ENCODE data around the gene KCNMB1.

KCNMB1 gene

GRCh38 chr5:170414786-170415185 lies 25.6 kb upstream of the KCNMB1 start:
- no peak for DNase-seq (ENCODE audit: low read depth in 2 of 2)

GRCh38 chr5:170413897-170414296 lies 24.7 kb upstream of the KCNMB1 start:
- no peak for DNase-seq (ENCODE audit: low read depth in 2 of 2)

- DNase-seq (ENCODE audit: low read depth in 2 of 2), result no peak
Observed at GRCh38 chr5:170411100-170411499, 21.9 kb upstream of the KCNMB1 start.

GRCh38 chr5:170410401-170410800 lies 21.2 kb upstream of the KCNMB1 start:
- DNase-seq (ENCODE audit: low read depth in 2 of 2), result no peak

- DNase-seq (ENCODE audit: low read depth in 2 of 2), result no peak
Observed at GRCh38 chr5:170408877-170409660, 19.9 kb upstream of the KCNMB1 start.

- DNase-seq (ENCODE audit: low read depth in 2 of 2), result no peak
Observed at GRCh38 chr5:170408226-170408625, 19.1 kb upstream of the KCNMB1 start.

- DNase-seq (ENCODE audit: low read depth in 2 of 2), result no peak
Observed at GRCh38 chr5:170407062-170407461, 17.9 kb upstream of the KCNMB1 start.

- no peak for DNase-seq (ENCODE audit: low read depth in 2 of 2)
Observed at GRCh38 chr5:170405817-170406216, 16.6 kb upstream of the KCNMB1 start.

- DNase-seq (ENCODE audit: low read depth in 2 of 2), result no peak
Observed at GRCh38 chr5:170404398-170404797, 15.2 kb upstream of the KCNMB1 start.

GRCh38 chr5:170403675-170404074 lies 14.5 kb upstream of the KCNMB1 start:
- no peak for DNase-seq (ENCODE audit: low read depth in 2 of 2)

- DNase-seq (ENCODE audit: low read depth in 2 of 2), result no peak
Observed at GRCh38 chr5:170402508-170402907, 13.3 kb upstream of the KCNMB1 start.

GRCh38 chr5:170397059-170397458 lies 7.9 kb upstream of the KCNMB1 start:
- no peak for DNase-seq (ENCODE audit: low read depth in 2 of 2)

- DNase-seq (ENCODE audit: low read depth in 2 of 2), result no peak
Observed at GRCh38 chr5:170393958-170394357, 4.8 kb upstream of the KCNMB1 start.

- peak in 1 of 2 donors; percentile 22 for DNase-seq (ENCODE audit: low read depth in 2 of 2)
Observed at GRCh38 chr5:170393235-170393634, 4.1 kb upstream of the KCNMB1 start.

GRCh38 chr5:170390472-170390871 lies 1.3 kb upstream of the KCNMB1 start:
- DNase-seq (ENCODE audit: low read depth in 2 of 2), result no peak

GRCh38 chr5:170389550-170389892 lies 354 bp upstream of the KCNMB1 start:
- DNase-seq (ENCODE audit: low read depth in 2 of 2), result no peak

- DNase-seq (ENCODE audit: low read depth in 2 of 2), result no peak
Observed at GRCh38 chr5:170387775-170388639, 1.2 kb downstream of the KCNMB1 start.

- no peak for DNase-seq (ENCODE audit: low read depth in 2 of 2)
Observed at GRCh38 chr5:170386743-170387395, 2.3 kb downstream of the KCNMB1 start.

GRCh38 chr5:170383227-170383626 lies 5.9 kb downstream of the KCNMB1 start:
- DNase-seq (ENCODE audit: low read depth in 2 of 2), result no peak

- DNase-seq (ENCODE audit: low read depth in 2 of 2), result no peak
Observed at GRCh38 chr5:170382790-170383189, 6.4 kb downstream of the KCNMB1 start.

GRCh38 chr5:170380361-170380951 lies 8.7 kb downstream of the KCNMB1 start:
- no peak for DNase-seq (ENCODE audit: low read depth in 2 of 2)

GRCh38 chr5:170378740-170379139 lies 10.4 kb downstream of the KCNMB1 start:
- no peak for DNase-seq (ENCODE audit: low read depth in 2 of 2)
